ENCODE data around the gene GRID2.
"Not testable (repeated sequence)": the region's sequence is repeated elsewhere in the genome, so short reads cannot be mapped to it uniquely, and the experiment has no call there.

GRID2 gene

GRCh38 chr4:92303621-92304027 is at the start of gene GRID2:
Gene GRID2 (plus strand): TSS chr4:92303966.
- peak; percentile 6 for DNase-seq (ENCODE audit: low read depth)

- DNase-seq (ENCODE audit: low read depth): no peak
These were observed 49.6 kb upstream of the GRID2 start for GRCh38 chr4:92253986-92254671.

GRCh38 chr4:92254767-92255442 is 48.9 kb upstream of the GRID2 start:
- DNase-seq (ENCODE audit: low read depth): no peak

GRCh38 chr4:92255920-92256244 is 47.9 kb upstream of the GRID2 start:
- DNase-seq (ENCODE audit: low read depth): no peak

- no peak for DNase-seq (ENCODE audit: low read depth)
These were observed 45.6 kb upstream of the GRID2 start for GRCh38 chr4:92257931-92258857.

- no peak for DNase-seq (ENCODE audit: low read depth)
These were observed 42.5 kb upstream of the GRID2 start for GRCh38 chr4:92261256-92261655.

GRCh38 chr4:92262371-92262770 is 41.4 kb upstream of the GRID2 start:
- no peak for DNase-seq (ENCODE audit: low read depth)

GRCh38 chr4:92263010-92263409 is 40.8 kb upstream of the GRID2 start:
- no peak for DNase-seq (ENCODE audit: low read depth)

GRCh38 chr4:92263575-92263974 is 40.2 kb upstream of the GRID2 start:
- no peak for DNase-seq (ENCODE audit: low read depth)

- DNase-seq (ENCODE audit: low read depth): no peak
These were observed 39.6 kb upstream of the GRID2 start for GRCh38 chr4:92264163-92264562.

GRCh38 chr4:92265021-92265420 is 38.7 kb upstream of the GRID2 start:
- no peak for DNase-seq (ENCODE audit: low read depth)

GRCh38 chr4:92265798-92266197 is 38.0 kb upstream of the GRID2 start:
- no peak for DNase-seq (ENCODE audit: low read depth)

GRCh38 chr4:92266521-92266920 is 37.2 kb upstream of the GRID2 start:
- DNase-seq (ENCODE audit: low read depth): no peak

GRCh38 chr4:92268642-92269041 is 35.1 kb upstream of the GRID2 start:
- no peak for DNase-seq (ENCODE audit: low read depth)

GRCh38 chr4:92270908-92271307 is 32.9 kb upstream of the GRID2 start:
- DNase-seq (ENCODE audit: low read depth): no peak

- not testable (repeated sequence) for DNase-seq (ENCODE audit: low read depth)
These were observed 32.2 kb upstream of the GRID2 start for GRCh38 chr4:92271551-92271950.

GRCh38 chr4:92277057-92277881 is 26.5 kb upstream of the GRID2 start:
- DNase-seq (ENCODE audit: low read depth): not testable (repeated sequence)

- no peak for DNase-seq (ENCODE audit: low read depth)
These were observed 24.5 kb upstream of the GRID2 start for GRCh38 chr4:92279296-92279695.

GRCh38 chr4:92299152-92299551 is 4.6 kb upstream of the GRID2 start:
- DNase-seq (ENCODE audit: low read depth): peak; percentile 15

GRCh38 chr4:92304121-92304520 is 355 bp downstream of the GRID2 start:
- DNase-seq (ENCODE audit: low read depth): no peak

- no peak for DNase-seq (ENCODE audit: low read depth)
These were observed 840 bp downstream of the GRID2 start for GRCh38 chr4:92304606-92305005.

All from iris pigment epithelial cell (primary cell).